ENCODE results near the gene IL24.

Gene IL24

DNA sequence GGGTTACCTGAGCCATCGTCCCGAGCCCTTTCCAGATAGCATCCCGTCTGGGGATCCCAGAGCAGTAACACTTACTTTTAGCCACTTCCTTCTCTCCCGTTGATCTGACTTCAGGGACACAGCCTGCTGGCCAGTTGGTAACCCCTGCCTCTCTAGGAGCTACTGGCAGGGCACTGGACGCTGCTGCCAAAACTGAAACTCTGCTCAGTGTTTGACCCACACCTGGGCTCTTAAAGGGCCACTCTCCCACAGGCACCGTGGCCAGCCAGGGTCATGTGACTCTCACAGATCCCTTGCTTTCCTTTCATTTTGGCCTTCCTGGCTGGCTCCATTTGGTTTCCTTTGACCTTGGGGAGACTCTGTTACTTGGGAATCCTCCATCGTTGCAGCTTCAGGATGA is 49.0 kb downstream of the IL24 start, which contains the start of gene PIGR:
Gene PIGR (minus strand): TSS at position 206 of the 400 bp plus-strand sequence. CDS start 5,935 bp downstream, outside the sequence.
- Histone ChIP-seq H3K4me3 (ENCODE audit: low read length) (no peak within 1 kb of the TSS), H2AFZ (ENCODE audit: low read depth, low read length) (no peak within 1 kb of the TSS), H3K9me3 (ENCODE audit: low read length) (no peaks in the 10 kb centered on the region), H3K27me3 (ENCODE audit: insufficient read depth, low read length) (no peaks in the 10 kb centered on the region), H3K36me3 (ENCODE audit: insufficient read depth, low read length) (no peaks in the 10 kb centered on the region), H3K4me1 (ENCODE audit: insufficient read depth, low read length) (no peaks in the 10 kb centered on the region)

DNA sequence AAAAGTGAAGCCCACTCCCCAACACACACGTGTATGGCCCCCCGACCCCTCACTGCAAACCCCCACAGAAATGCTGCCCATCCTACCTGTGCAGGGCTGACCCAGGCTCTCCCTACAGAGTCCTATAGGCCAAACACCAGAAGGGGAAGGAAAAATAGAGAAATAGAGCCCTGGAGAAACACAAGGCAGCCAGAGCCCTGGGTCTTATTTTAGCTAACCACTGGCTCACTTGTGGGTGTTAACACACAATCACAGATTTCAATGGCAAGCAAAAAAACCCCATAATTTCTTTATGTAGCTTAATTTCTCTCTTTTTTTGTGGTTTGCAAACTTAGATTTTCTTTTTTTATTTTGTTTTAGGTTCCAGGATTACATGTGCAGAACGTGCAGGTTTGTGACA is 50.0 kb downstream of the IL24 start:
- no peaks in the 10 kb centered on the region for H3K36me3 ChIP-seq (ENCODE audit: insufficient read depth, low read length)
- no peak overlapping the region for H3K4me3 ChIP-seq (ENCODE audit: low read length)
- no peaks in the 10 kb centered on the region for H3K4me1 ChIP-seq (ENCODE audit: insufficient read depth, low read length)
- H2AFZ ChIP-seq (ENCODE audit: low read depth, low read length) = no peak overlapping the region
- H3K27me3 ChIP-seq (ENCODE audit: insufficient read depth, low read length) = no peaks in the 10 kb centered on the region
- no peaks in the 10 kb centered on the region for H3K9me3 ChIP-seq (ENCODE audit: low read length)

- Histone ChIP-seq H3K4me3 (ENCODE audit: low read length) (no peak overlapping the region), H3K36me3 (ENCODE audit: insufficient read depth, low read length) (no peaks in the 10 kb centered on the region), H3K27me3 (ENCODE audit: insufficient read depth, low read length) (no peaks in the 10 kb centered on the region), H3K9me3 (ENCODE audit: low read length) (no peaks in the 10 kb centered on the region), H2AFZ (ENCODE audit: low read depth, low read length) (no peak overlapping the region), H3K4me1 (ENCODE audit: insufficient read depth, low read length) (no peaks in the 10 kb centered on the region)
These were observed 52.0 kb downstream of the IL24 start for GRCh38 chr1:206949208-206949607.

- H2AFZ ChIP-seq (ENCODE audit: low read depth, low read length) = no peak overlapping the region
- H3K27me3 ChIP-seq (ENCODE audit: insufficient read depth, low read length) = no peaks in the 10 kb centered on the region
These were observed 52.4 kb downstream of the IL24 start for GRCh38 chr1:206949641-206950040.

GRCh38 chr1:206951318-206952100 is 54.3 kb downstream of the IL24 start:
- H3K4me3 ChIP-seq (ENCODE audit: low read length) = no peak overlapping the region
- no peaks in the 10 kb centered on the region for H3K27me3 ChIP-seq (ENCODE audit: insufficient read depth, low read length)

More at GRCh38 chr1:206949641-206950040, 52.4 kb downstream of the IL24 start:
- H3K4me3 ChIP-seq (ENCODE audit: low read length) = no peak overlapping the region
- no peaks in the 10 kb centered on the region for H3K4me1 ChIP-seq (ENCODE audit: insufficient read depth, low read length)
- no peaks in the 10 kb centered on the region for H3K36me3 ChIP-seq (ENCODE audit: insufficient read depth, low read length)
- H3K9me3 ChIP-seq (ENCODE audit: low read length) = no peaks in the 10 kb centered on the region

DNA sequence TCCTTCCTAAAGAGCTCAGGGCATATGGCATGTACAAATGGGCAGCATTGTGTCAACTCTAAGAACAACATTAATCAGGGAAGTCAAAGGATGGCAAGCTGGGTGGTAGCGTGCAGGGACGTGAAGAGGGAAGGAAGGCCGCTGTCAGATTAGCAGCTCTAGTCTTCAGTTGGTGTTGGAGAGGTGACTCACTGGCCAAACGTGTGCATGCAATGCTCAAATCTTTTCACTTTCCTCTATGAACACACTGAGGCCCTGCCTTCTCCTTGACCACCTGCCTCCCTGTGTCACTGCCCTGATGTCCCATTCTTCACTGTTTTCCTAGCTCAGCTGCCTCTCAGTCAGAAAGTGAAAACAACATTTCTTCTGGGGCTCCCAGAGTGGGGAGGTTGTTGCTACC is 54.9 kb downstream of the IL24 start:
- H3K9me3 ChIP-seq (ENCODE audit: low read length) = no peaks in the 10 kb centered on the region
- no peaks in the 10 kb centered on the region for H3K27me3 ChIP-seq (ENCODE audit: insufficient read depth, low read length)
- H2AFZ ChIP-seq (ENCODE audit: low read depth, low read length) = no peak overlapping the region
- no peaks in the 10 kb centered on the region for H3K36me3 ChIP-seq (ENCODE audit: insufficient read depth, low read length)
- H3K4me3 ChIP-seq (ENCODE audit: low read length) = no peak overlapping the region
- H3K4me1 ChIP-seq (ENCODE audit: insufficient read depth, low read length) = peaks cover 7% of the 10 kb centered on the region

More at GRCh38 chr1:206951318-206952100, 54.3 kb downstream of the IL24 start:
- no peaks in the 10 kb centered on the region for H3K36me3 ChIP-seq (ENCODE audit: insufficient read depth, low read length)
- no peak overlapping the region for H2AFZ ChIP-seq (ENCODE audit: low read depth, low read length)
- H3K4me1 ChIP-seq (ENCODE audit: insufficient read depth, low read length) = peaks cover 7% of the 10 kb centered on the region
- H3K9me3 ChIP-seq (ENCODE audit: low read length) = no peaks in the 10 kb centered on the region

DNA sequence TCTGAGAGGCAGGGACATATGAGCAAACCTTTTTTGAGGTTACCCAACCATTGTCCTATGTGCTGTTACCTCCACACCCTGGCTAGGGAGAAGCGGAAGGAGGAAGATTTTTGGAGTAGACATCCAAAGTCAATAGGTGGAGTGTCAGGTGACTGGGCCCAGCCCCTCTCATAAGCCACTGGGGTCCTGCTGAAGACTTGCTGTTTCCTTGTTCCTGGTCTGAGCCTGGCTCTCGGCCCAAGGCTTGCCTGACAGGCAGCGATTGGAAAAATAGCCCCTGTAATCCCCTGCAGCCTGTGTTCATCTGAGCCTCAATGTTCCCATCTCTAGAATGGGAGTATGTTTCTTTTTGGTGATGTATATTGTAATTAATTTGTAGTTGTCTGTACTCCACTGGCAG is 55.9 kb downstream of the IL24 start:
- Histone ChIP-seq H3K27me3 (ENCODE audit: insufficient read depth, low read length) (no peaks in the 10 kb centered on the region), H3K4me3 (ENCODE audit: low read length) (no peak overlapping the region), H3K9me3 (ENCODE audit: low read length) (no peaks in the 10 kb centered on the region)

DNA sequence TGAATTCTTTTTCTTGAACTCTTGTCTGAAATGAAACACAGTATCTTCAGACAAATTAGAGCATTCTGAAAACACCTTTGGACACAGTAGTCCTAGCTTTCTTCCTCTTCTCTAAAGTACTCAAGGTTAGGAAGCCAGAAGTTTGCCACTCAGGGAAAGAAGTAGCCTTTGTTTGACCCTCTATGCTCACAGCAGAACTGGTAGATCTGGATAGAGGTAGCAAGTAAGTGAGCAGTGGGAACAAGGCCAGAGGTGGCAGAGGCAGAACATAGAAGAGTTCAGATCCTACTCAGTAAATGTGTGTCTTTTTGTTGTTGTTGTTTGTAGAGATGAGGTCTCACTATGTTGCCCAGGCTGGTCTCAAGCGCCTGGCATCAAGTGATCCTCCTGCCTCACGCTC is 56.4 kb downstream of the IL24 start:
- Histone ChIP-seq H3K27me3 (ENCODE audit: insufficient read depth, low read length) (no peaks in the 10 kb centered on the region), H3K9me3 (ENCODE audit: low read length) (no peaks in the 10 kb centered on the region), H2AFZ (ENCODE audit: low read depth, low read length) (no peak overlapping the region), H3K4me1 (ENCODE audit: insufficient read depth, low read length) (peaks cover 7% of the 10 kb centered on the region), H3K4me3 (ENCODE audit: low read length) (no peak overlapping the region), H3K36me3 (ENCODE audit: insufficient read depth, low read length) (no peaks in the 10 kb centered on the region)

More for the DNA sequence above, 55.9 kb downstream of the IL24 start:
- no peaks in the 10 kb centered on the region for H3K36me3 ChIP-seq (ENCODE audit: insufficient read depth, low read length)
- H2AFZ ChIP-seq (ENCODE audit: low read depth, low read length) = no peak overlapping the region
- peaks cover 7% of the 10 kb centered on the region for H3K4me1 ChIP-seq (ENCODE audit: insufficient read depth, low read length)

Data from neuron (in vitro differentiated cells).